Nephron (organoid): Measurements from ENCODE around the gene GNG8.

Experiments used
- H3K27ac Mint-ChIP-seq, 3 experiments: 2 replicates each; pipeline ENCODE4 v1.8.0; 2020; ENCODE audit warnings: mixed read lengths in 3 of 3, mild to moderate bottlenecking in 2 of 3, moderate library complexity in 1 of 3
- H3K27me3 Mint-ChIP-seq: 2 replicates; pipeline ENCODE4 v1.8.0; 2021; ENCODE audit warnings: low read depth, mild to moderate bottlenecking, moderate library complexity, mixed read lengths
- H3K36me3 Mint-ChIP-seq: 2 replicates; pipeline ENCODE4 v1.8.0; 2020; ENCODE audit warnings: low read depth, mixed read lengths
- H3K4me1 Mint-ChIP-seq: 2 replicates; pipeline ENCODE4 v1.8.0; 2020; ENCODE audit warnings: mixed read lengths
- H3K4me3 Mint-ChIP-seq, 3 experiments: 2 replicates each; pipeline ENCODE4 v1.8.0; 2020; ENCODE audit warnings: mild to moderate bottlenecking in 3 of 3, mixed read lengths in 3 of 3, moderate library complexity in 2 of 3
- H3K9me3 Mint-ChIP-seq: 2 replicates; pipeline ENCODE4 v1.8.0; 2020; ENCODE audit warnings: mixed read lengths
- TF ChIP-seq, protein P1 (sequence below), 3 experiments: fragments of 200-600 bp; sonication (generic); IDR thresholded peaks; one replicate each; pipeline ENCODE4 v1.5.0; 2021; ENCODE audit warnings: antibody characterized with exemption in 3 of 3; ENCODE audit not compliant: unreplicated experiment in 3 of 3

Gene GNG8

DNA sequence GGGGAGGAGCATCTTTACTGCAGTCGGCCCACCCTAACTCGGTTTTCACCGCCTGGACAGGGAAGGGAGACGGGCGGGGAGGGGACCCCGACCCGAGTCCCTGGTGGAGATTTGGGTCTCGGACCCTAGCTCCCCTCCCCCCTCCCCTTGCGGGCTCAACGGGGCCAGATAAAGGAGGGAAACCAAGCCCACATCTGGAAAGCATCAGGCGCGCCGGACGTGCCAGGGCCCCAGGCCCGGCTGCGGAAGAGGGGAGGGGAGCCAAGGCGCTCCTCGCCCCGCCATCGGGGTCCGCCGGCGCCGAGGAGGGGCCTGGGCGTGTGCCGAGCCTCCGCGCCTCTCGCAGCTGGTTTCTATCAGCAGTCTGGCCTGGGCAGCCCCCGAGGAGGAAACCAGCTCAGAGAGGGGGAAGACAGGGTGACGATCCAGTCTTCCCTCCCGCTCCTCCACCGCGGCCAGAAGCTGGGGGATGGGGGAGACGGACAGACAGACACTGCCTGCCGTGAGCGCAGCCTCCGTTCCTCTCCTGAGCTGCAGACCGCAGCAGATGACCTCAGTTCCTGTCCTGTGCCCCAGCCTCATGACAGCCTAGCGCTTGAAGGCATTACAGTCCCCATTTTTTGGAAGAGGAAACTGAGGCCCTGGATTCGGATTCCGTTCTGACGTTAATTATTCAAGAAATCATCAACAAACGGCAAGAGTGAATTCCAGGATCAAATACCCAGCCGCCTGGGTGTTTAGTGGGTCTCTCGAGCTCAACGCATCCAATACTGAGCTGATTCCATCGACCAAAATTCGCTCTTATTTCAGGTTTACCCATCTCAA is 3.6 kb upstream of the GNG8 start:
- TF ChIP-seq, protein P1, sequence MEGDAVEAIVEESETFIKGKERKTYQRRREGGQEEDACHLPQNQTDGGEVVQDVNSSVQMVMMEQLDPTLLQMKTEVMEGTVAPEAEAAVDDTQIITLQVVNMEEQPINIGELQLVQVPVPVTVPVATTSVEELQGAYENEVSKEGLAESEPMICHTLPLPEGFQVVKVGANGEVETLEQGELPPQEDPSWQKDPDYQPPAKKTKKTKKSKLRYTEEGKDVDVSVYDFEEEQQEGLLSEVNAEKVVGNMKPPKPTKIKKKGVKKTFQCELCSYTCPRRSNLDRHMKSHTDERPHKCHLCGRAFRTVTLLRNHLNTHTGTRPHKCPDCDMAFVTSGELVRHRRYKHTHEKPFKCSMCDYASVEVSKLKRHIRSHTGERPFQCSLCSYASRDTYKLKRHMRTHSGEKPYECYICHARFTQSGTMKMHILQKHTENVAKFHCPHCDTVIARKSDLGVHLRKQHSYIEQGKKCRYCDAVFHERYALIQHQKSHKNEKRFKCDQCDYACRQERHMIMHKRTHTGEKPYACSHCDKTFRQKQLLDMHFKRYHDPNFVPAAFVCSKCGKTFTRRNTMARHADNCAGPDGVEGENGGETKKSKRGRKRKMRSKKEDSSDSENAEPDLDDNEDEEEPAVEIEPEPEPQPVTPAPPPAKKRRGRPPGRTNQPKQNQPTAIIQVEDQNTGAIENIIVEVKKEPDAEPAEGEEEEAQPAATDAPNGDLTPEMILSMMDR (IDR thresholded peaks at IDR 0.05; ENCODE audit: unreplicated experiment in 3 of 3) = no peak
- H3K4me1 Mint-ChIP-seq = peaks cover 5% of the 10 kb centered on the region
- H3K27me3 Mint-ChIP-seq = peaks cover 15% of the 10 kb centered on the region
- H3K4me3 Mint-ChIP-seq = peak overlapping the region in 2 of 3 experiments; percentile 71 to 72
- H3K36me3 Mint-ChIP-seq = no peaks in the 10 kb centered on the region
- peak overlapping the region in 1 of 3 experiments; percentile 41 for H3K27ac Mint-ChIP-seq
- no peaks in the 10 kb centered on the region for H3K9me3 Mint-ChIP-seq

DNA sequence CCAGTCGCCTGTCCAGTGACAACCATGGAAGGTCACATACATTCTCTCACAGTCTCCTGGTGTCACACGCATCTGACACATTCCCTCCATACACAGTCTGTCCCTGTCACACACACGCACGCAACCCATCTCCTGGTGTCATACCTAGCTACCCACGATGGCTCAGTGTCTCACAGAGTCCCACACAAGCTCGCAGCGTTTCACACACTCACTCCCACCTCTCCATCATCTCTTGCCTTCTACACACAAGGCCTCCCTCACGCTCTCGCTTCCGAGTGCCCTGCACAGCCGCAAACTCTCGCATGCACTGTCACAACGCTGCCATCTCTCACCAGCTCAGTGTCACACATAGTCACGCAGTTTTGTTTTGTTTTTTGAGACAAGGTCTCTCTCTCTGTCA is 1.2 kb upstream of the GNG8 start:
- H3K9me3 Mint-ChIP-seq = no peaks in the 10 kb centered on the region
- peaks cover 20% of the 10 kb centered on the region for H3K27me3 Mint-ChIP-seq
- H3K4me3 Mint-ChIP-seq = no peak overlapping the region
- H3K27ac Mint-ChIP-seq = no peak overlapping the region
- TF ChIP-seq, protein P1 (IDR thresholded peaks at IDR 0.05; ENCODE audit: unreplicated experiment in 3 of 3) = no peak
- H3K36me3 Mint-ChIP-seq = no peaks in the 10 kb centered on the region
- H3K4me1 Mint-ChIP-seq = peaks cover 21% of the 10 kb centered on the region

DNA sequence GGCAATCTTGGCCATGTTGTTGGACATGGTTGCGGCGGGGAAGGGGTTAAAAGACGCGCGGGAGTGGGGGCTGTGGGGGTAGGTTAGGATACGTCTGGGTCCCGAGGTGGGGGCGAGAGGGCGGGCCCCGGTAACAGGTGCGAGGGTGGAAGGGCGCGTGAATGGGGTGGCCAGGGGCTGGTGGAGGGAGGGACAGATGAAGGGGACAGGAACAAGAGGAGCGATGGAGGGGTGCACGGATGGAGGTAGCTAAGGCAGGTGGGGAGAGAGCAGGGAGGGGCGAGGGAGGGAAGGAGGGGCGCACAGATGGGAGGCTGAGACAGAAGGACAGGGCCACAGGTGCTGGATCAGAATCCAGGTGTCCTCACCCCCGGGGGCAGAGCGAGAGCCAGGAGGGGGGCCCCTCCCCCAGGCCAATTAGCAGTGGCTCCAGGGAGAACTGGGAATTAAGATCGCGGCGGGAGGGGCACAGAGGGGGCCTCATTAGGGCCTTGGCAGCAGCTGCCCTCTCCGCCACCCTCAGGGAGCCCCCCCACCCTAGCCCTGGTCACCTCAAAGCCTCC is 1.3 kb downstream of the GNG8 start:
- peak overlapping the region; percentile 43 to 72 (median 66) for H3K4me3 Mint-ChIP-seq

DNA sequence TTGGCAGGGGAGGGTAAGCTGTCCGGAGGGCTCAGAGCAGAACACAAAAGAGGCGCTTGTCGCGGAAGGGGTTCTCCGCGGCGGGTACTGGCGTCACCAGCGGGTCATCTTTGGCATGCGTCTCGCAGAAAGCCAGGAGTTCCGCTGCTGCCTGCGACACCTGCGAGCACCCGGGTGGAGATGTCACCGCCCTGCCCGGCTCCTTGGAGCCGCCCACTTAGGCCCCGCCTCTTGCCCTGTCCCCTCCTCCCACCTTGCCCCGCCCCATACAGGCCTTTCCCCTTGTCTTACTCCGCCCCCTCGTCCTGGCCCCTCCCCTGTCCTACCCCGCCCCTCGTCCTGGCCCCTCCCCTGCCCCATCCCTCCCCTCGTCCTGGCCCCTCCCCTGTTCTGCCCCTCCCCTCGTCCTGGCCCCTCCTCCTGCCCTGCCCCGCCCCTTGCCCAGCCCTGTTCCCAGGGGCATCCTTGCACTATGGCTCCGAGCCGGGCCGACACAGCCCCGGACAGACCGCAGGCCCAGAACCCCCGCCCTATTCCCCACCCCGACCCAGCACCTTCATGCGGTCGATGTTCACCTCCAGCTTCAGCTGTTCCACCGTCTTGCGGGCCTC is 1.9 kb downstream of the GNG8 start:
- TF ChIP-seq, protein P1 (IDR thresholded peaks at IDR 0.05; ENCODE audit: unreplicated experiment in 3 of 3) = no peak
- H3K4me3 Mint-ChIP-seq = peak overlapping the region; percentile 66 to 72 (median 72)
- H3K4me1 Mint-ChIP-seq = peaks cover 37% of the 10 kb centered on the region
- H3K36me3 Mint-ChIP-seq = no peaks in the 10 kb centered on the region
- peak overlapping the region in 1 of 3 experiments; percentile 88 for H3K27ac Mint-ChIP-seq
- H3K27me3 Mint-ChIP-seq = peaks cover 15% of the 10 kb centered on the region
- no peaks in the 10 kb centered on the region for H3K9me3 Mint-ChIP-seq

More for the DNA sequence above, 1.3 kb downstream of the GNG8 start:
- Mint-ChIP-seq H3K4me1 (peaks cover 36% of the 10 kb centered on the region), H3K9me3 (no peaks in the 10 kb centered on the region), H3K36me3 (no peaks in the 10 kb centered on the region), H3K27ac (no peak overlapping the region), H3K27me3 (peaks cover 15% of the 10 kb centered on the region)
- TF ChIP-seq, protein P1 (IDR thresholded peaks at IDR 0.05; ENCODE audit: unreplicated experiment in 3 of 3) = no peak

DNA sequence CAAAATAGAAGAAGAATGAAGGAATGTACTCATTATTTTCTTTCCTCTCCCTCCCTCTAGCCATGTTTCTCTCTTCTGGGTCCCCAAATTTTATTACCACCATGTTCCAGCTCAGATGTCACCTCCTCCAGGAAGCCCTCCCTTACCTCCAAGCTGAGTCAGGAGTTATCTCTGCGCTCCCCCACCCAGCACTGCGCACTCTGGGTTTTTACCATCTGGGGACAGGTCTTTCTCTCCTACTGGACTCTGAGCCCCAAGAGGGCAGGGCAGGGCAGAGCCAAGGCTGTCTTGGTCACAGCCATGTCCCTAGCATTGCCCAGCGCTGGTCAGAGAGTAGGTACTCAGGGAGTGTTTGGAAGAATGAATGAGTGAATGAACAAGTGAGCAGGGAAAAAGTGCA is 2.9 kb downstream of the GNG8 start:
- Mint-ChIP-seq H3K36me3 (no peaks in the 10 kb centered on the region), H3K27me3 (peaks cover 15% of the 10 kb centered on the region), H3K4me1 (peaks cover 37% of the 10 kb centered on the region), H3K9me3 (no peaks in the 10 kb centered on the region), H3K4me3 (peak overlapping the region; percentile 66 to 72 (median 72)), H3K27ac (peak overlapping the region in 2 of 3 experiments; percentile 66 to 88)
- TF ChIP-seq, protein P1 (IDR thresholded peaks at IDR 0.05; ENCODE audit: unreplicated experiment in 3 of 3) = no peak
